H9 (cell line): Measurements from ENCODE around the gene GIPC2. TPM values are rescaled to one million over a fixed set of nuclear protein-coding genes. Genes with fewer than 3 reads are reported as not detected.

Experiments
- DNase-seq: peaks from one replicate; pipeline ENCODE4 v3.0.0-alpha.2; 2017
- H2AFZ ChIP-seq: one replicate; pipeline ENCODE4 v1.6.1; 2013; ENCODE audit warnings: mild to moderate bottlenecking, low read length, control low read depth, moderate library complexity
- H2AK5ac ChIP-seq: 2 replicates; pipeline ENCODE4 v1.6.1; 2013; ENCODE audit warnings: low read length, control low read depth, mixed read lengths; ENCODE audit not compliant: insufficient read length
- H2BK120ac ChIP-seq: one replicate; pipeline ENCODE4 v1.6.1; 2013; ENCODE audit warnings: low read depth, mild to moderate bottlenecking, low read length, control low read depth, inconsistent platforms; ENCODE audit not compliant: poor library complexity, severe bottlenecking
- H2BK12ac ChIP-seq: 2 replicates; pipeline ENCODE4 v1.6.1; 2013; ENCODE audit warnings: low read length, control low read depth, mixed read lengths, low read depth; ENCODE audit not compliant: insufficient read length
- H2BK15ac ChIP-seq: 2 replicates; pipeline ENCODE4 v1.6.1; 2013; ENCODE audit warnings: low read depth, low read length, control low read depth
- H2BK20ac ChIP-seq: one replicate; pipeline ENCODE4 v1.6.1; 2013; ENCODE audit warnings: low read depth, mild to moderate bottlenecking, low read length, control low read depth, inconsistent platforms; ENCODE audit not compliant: poor library complexity, severe bottlenecking
- H2BK5ac ChIP-seq: 2 replicates; pipeline ENCODE4 v1.6.1; 2013; ENCODE audit warnings: low read length, control low read depth, mixed read lengths; ENCODE audit not compliant: insufficient read length
- H3K14ac ChIP-seq: 2 replicates; pipeline ENCODE4 v1.6.1; 2013; ENCODE audit warnings: low read length, control low read depth; ENCODE audit not compliant: insufficient read depth
- H3K18ac ChIP-seq: 2 replicates; pipeline ENCODE4 v1.6.1; 2013; ENCODE audit warnings: low read depth, mild to moderate bottlenecking, mixed read lengths, low read length, control low read depth; ENCODE audit not compliant: insufficient read length
- H3K23ac ChIP-seq: 2 replicates; pipeline ENCODE4 v1.6.1; 2013; ENCODE audit warnings: low read length, control low read depth, mixed read lengths, low read depth; ENCODE audit not compliant: insufficient read length
- H3K23me2 ChIP-seq: 2 replicates; pipeline ENCODE4 v1.6.1; 2013; ENCODE audit warnings: low read depth, mild to moderate bottlenecking, mixed read lengths, low read length, control low read depth; ENCODE audit not compliant: insufficient read length, poor library complexity, severe bottlenecking
- H3K27ac ChIP-seq: 2 replicates; pipeline ENCODE4 v1.5.1; 2013; ENCODE audit warnings: low read length, control low read depth, mixed read lengths, low read depth; ENCODE audit not compliant: insufficient read length
- H3K27me3 ChIP-seq: 2 replicates; pipeline ENCODE4 v1.6.1; 2013; ENCODE audit warnings: low read length, control low read depth, inconsistent platforms; ENCODE audit not compliant: insufficient read depth
- H3K4ac ChIP-seq: 2 replicates; pipeline ENCODE4 v1.6.1; 2013; ENCODE audit warnings: low read depth, mild to moderate bottlenecking, control low read depth, inconsistent platforms, low read length, moderate library complexity
- H3K4me1 ChIP-seq: 2 replicates; pipeline ENCODE4 v1.6.1; 2013; ENCODE audit warnings: low read length, control low read depth, inconsistent platforms; ENCODE audit not compliant: insufficient read depth
- H3K4me2 ChIP-seq: 2 replicates; pipeline ENCODE4 v1.6.1; 2013; ENCODE audit warnings: low read length, control low read depth, mixed read lengths; ENCODE audit not compliant: insufficient read length, insufficient read depth
- H3K56ac ChIP-seq: 2 replicates; pipeline ENCODE4 v1.6.1; 2013; ENCODE audit warnings: low read depth, mild to moderate bottlenecking, mixed read lengths, low read length, control low read depth; ENCODE audit not compliant: insufficient read length
- H3K79me1 ChIP-seq: 2 replicates; pipeline ENCODE4 v1.6.1; 2013; ENCODE audit warnings: low read depth, mild to moderate bottlenecking, moderate library complexity, low read length, control low read depth, inconsistent platforms; ENCODE audit not compliant: insufficient read depth, poor library complexity, severe bottlenecking
- H3K79me2 ChIP-seq: 2 replicates; pipeline ENCODE4 v1.6.1; 2013; ENCODE audit warnings: low read length, control low read depth, inconsistent platforms; ENCODE audit not compliant: insufficient read depth
- H3K9ac ChIP-seq: 2 replicates; pipeline ENCODE4 v1.6.1; 2013; ENCODE audit warnings: low read length, control low read depth, mixed read lengths; ENCODE audit not compliant: insufficient read length; ENCODE audit errors: extremely low read depth
- H3K9me3 ChIP-seq: one replicate; pipeline ENCODE4 v1.6.1; 2013; ENCODE audit warnings: low read depth, low read length, inconsistent platforms; ENCODE audit not compliant: control insufficient read depth
- H3T11ph ChIP-seq: one replicate; pipeline ENCODE4 v1.6.1; 2013; ENCODE audit warnings: mild to moderate bottlenecking, low read length, control low read depth, inconsistent platforms
- H4K20me1 ChIP-seq: one replicate; pipeline ENCODE4 v1.6.1; 2013; ENCODE audit not compliant: control insufficient read depth, insufficient read length, insufficient read depth
- H4K5ac ChIP-seq: 2 replicates; pipeline ENCODE4 v1.6.1; 2013; ENCODE audit warnings: low read depth, mild to moderate bottlenecking, mixed read lengths, low read length, control low read depth; ENCODE audit not compliant: insufficient read length
- H4K8ac ChIP-seq: replicated peaks from 2 replicates; pipeline ENCODE4 v1.6.1; 2013; ENCODE audit warnings: low read length, control low read depth, mixed read lengths, low read depth; ENCODE audit not compliant: insufficient read length
- H4K91ac ChIP-seq: 2 replicates; pipeline ENCODE4 v1.6.1; 2013; ENCODE audit warnings: low read depth, mild to moderate bottlenecking, moderate library complexity, mixed read lengths, low read length, control low read depth; ENCODE audit not compliant: insufficient read length
- H3K27ac Mint-ChIP-seq, 3 experiments: 2 replicates in 2 of 3; 3 replicates in 1 of 3; pipeline ENCODE4 v1.8.0; 2020 to 2021; ENCODE audit warnings: mixed read lengths in 3 of 3, mild to moderate bottlenecking in 1 of 3, moderate library complexity in 1 of 3
- H3K27me3 Mint-ChIP-seq: 2 replicates; pipeline ENCODE4 v1.8.0; 2021; ENCODE audit warnings: low read depth, mild to moderate bottlenecking, moderate library complexity, mixed read lengths
- H3K36me3 Mint-ChIP-seq, 3 experiments: 2 replicates in 2 of 3; 3 replicates in 1 of 3; pipeline ENCODE4 v1.8.0; 2020 to 2021; ENCODE audit warnings: low read depth in 3 of 3, mixed read lengths in 3 of 3; ENCODE audit not compliant: insufficient read depth in 1 of 3
- H3K4me1 Mint-ChIP-seq, 2 experiments: 2 replicates each; pipeline ENCODE4 v1.8.0; 2020; ENCODE audit warnings: mixed read lengths in 2 of 2
- H3K4me3 Mint-ChIP-seq, 2 experiments: 2 replicates in 1 of 2; 3 replicates in 1 of 2; pipeline ENCODE4 v1.8.0; 2020 to 2021; ENCODE audit warnings: mild to moderate bottlenecking in 2 of 2, mixed read lengths in 2 of 2, moderate library complexity in 1 of 2
- H3K9me3 Mint-ChIP-seq, 2 experiments: 2 replicates in 1 of 2; 3 replicates in 1 of 2; pipeline ENCODE4 v1.8.0; 2020; ENCODE audit warnings: mild to moderate bottlenecking in 2 of 2, mixed read lengths in 2 of 2, moderate library complexity in 1 of 2
- WGBS: extraction: QIAGEN DNeasy Blood & Tissue Kit; methylation state at CpG from one replicate; pipeline ENCODE4 v1.1.7; 2013; ENCODE audit warnings: missing lambda C conversion rate, low lambda C conversion rate, mixed read lengths; ENCODE audit not compliant: insufficient read length; ENCODE audit errors: extremely low coverage; 5-methylcytosine and 5-hydroxymethylcytosine counted together
- total RNA-seq: library from RNA; stranded (reverse); gene quantifications from 2 replicates; pipeline ENCODE4 v1.2.1, GENCODE V29; 2021
- TF ChIP-seq, protein P1 (sequence below): fragments of 200-600 bp; sonication (generic); conservative IDR thresholded peaks from 3 replicates; pipeline ENCODE4 v1.8.0; 2021; ENCODE audit warnings: antibody characterized with exemption, mild to moderate bottlenecking

Gene GIPC2
- total RNA-seq, 1 experiment from 2014 or later = 0.85 TPM

DNA sequence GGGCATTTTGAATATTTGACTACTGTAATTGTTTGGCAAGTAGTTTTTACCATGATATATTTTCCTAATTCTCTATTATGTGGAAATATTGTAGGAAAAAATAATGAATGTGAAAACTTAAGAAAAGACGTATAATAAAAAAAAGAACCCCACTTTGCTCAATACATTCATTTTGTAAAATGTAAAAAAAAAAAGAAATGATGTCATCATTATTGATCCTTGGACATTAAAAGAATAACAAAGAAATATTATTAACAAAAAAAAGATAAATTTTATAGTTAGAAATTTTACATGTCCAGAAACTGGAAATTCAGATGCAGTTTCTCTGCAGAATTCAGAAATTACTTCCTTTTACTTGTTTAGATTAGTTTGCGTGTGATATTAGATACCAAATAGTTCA, 5.2 kb downstream of the GIPC2 start:
- H4K5ac ChIP-seq = no peak overlapping the region
- peaks cover 19% of the 10 kb centered on the region for H3K27me3 Mint-ChIP-seq
- no CpG with 5 or more reads among the region's 2 CpGs for WGBS
- no peaks in the 10 kb centered on the region; a peak in 1 of 7 replicates for H3K36me3 Mint-ChIP-seq
- peaks cover 2% of the 10 kb centered on the region; the same call in 1 of the 2 replicates for H3K4me1 ChIP-seq
- TF ChIP-seq, protein P1, sequence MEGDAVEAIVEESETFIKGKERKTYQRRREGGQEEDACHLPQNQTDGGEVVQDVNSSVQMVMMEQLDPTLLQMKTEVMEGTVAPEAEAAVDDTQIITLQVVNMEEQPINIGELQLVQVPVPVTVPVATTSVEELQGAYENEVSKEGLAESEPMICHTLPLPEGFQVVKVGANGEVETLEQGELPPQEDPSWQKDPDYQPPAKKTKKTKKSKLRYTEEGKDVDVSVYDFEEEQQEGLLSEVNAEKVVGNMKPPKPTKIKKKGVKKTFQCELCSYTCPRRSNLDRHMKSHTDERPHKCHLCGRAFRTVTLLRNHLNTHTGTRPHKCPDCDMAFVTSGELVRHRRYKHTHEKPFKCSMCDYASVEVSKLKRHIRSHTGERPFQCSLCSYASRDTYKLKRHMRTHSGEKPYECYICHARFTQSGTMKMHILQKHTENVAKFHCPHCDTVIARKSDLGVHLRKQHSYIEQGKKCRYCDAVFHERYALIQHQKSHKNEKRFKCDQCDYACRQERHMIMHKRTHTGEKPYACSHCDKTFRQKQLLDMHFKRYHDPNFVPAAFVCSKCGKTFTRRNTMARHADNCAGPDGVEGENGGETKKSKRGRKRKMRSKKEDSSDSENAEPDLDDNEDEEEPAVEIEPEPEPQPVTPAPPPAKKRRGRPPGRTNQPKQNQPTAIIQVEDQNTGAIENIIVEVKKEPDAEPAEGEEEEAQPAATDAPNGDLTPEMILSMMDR = no peak
- no peak overlapping the region for H2AK5ac ChIP-seq
- DNase-seq = no peak
- no peak overlapping the region for H3K27ac ChIP-seq
- H3K79me1 ChIP-seq = no peaks in the 10 kb centered on the region
- H3K27me3 ChIP-seq = peaks cover 3% of the 10 kb centered on the region; the same call in 1 of the 2 replicates
- H3K56ac ChIP-seq = no peak overlapping the region
- no peak overlapping the region for H2AFZ ChIP-seq
- H3K9ac ChIP-seq = no peak overlapping the region
- no peak overlapping the region for H3K23ac ChIP-seq
- no peaks in the 10 kb centered on the region for H3K79me2 ChIP-seq
- no peak overlapping the region for H3K27ac Mint-ChIP-seq
- no peak overlapping the region for H4K91ac ChIP-seq
- no peak overlapping the region for H4K8ac ChIP-seq
- no peak overlapping the region for H3T11ph ChIP-seq
- no peak overlapping the region for H3K4me3 Mint-ChIP-seq
- no peak overlapping the region for H3K4me2 ChIP-seq
- H2BK15ac ChIP-seq = no peak overlapping the region
- peaks cover 7% of the 10 kb centered on the region for H3K23me2 ChIP-seq
- H2BK20ac ChIP-seq = no peak overlapping the region
- H2BK120ac ChIP-seq = no peak overlapping the region
- H2BK12ac ChIP-seq = no peak overlapping the region
- no peak overlapping the region for H3K4ac ChIP-seq
- H3K14ac ChIP-seq = no peak overlapping the region
- H3K4me1 Mint-ChIP-seq = peaks cover 14 to 17% of the 10 kb centered on the region in 2 experiments
- no peaks in the 10 kb centered on the region for H3K9me3 ChIP-seq
- no peak overlapping the region for H2BK5ac ChIP-seq
- H4K20me1 ChIP-seq = no peaks in the 10 kb centered on the region
- H3K18ac ChIP-seq = no peak overlapping the region
- no peaks in the 10 kb centered on the region for H3K9me3 Mint-ChIP-seq
